K562 (cell line): Measurements from ENCODE around the gene ANKRD23. TPM values are rescaled to one million over a fixed set of nuclear protein-coding genes. Genes with fewer than 3 reads are reported as not detected.

ENCODE experiments used
- CBX3 ChIP-seq, 2 experiments: IDR thresholded peaks; 1 replicate in 1 of 2; 2 replicates in 1 of 2; pipeline ENCODE4 v1.6.1; 2012; ENCODE audit warnings: inconsistent platforms in 2 of 2, low read length in 2 of 2, borderline replicate concordance in 1 of 2, control low read depth in 1 of 2
- DLX4 ChIP-seq: fragments of 250-450 bp; sonication (Bioruptor Pico); IDR thresholded peaks from 2 replicates; pipeline ENCODE4 v1.6.1; 2021; ENCODE audit warnings: mild to moderate bottlenecking
- NCOA2 ChIP-seq, 2 experiments: fragments of 450-650 bp; IDR thresholded peaks; 2 replicates each; pipeline ENCODE4 v1.6.1; 2018; ENCODE audit warnings: mild to moderate bottlenecking in 2 of 2, moderate library complexity in 1 of 2; ENCODE audit not compliant: partially characterized antibody in 2 of 2
- REST ChIP-seq, 2 experiments: fragments of 450-650 bp; formaldehyde crosslinking in 1 of 2; IDR thresholded peaks; 2 replicates each; pipeline versions ENCODE4 v1.4.0 to v1.6.1; 2014 to 2020; ENCODE audit warnings: mild to moderate bottlenecking in 2 of 2, borderline replicate concordance in 1 of 2, low read depth in 1 of 2
- polyA plus RNA-seq, 8 experiments: library from polyadenylated mRNA; depleted of rRNA in 4 of 8; stranded (reverse) in 5 of 8; unstranded in 3 of 8; fragments of >200 nt; fragmentation: Nextera tagmentation in 2 of 8; fragmentation: Illumina TruSeq in 1 of 8; extraction: Ambion mirVana in 2 of 8; extraction: Trizol in 1 of 8; gene quantifications; 2 replicates each; pipeline versions ENCODE4 v1.2.1 to v1.2.3, GENCODE V29; 2011 to 2014; ENCODE audit warnings: inconsistent platforms in 1 of 8, missing spikeins in 1 of 8
- total RNA-seq, 7 experiments: library from RNA; depleted of rRNA in 6 of 7; stranded (reverse); fragments of >200 nt in 6 of 7; fragmentation: Illumina TruSeq in 2 of 7; extraction: Trizol in 2 of 7; gene quantifications; 2 replicates each; pipeline versions ENCODE4 v1.2.1 to v1.2.3, GENCODE V29; 2011 to 2021; ENCODE audit warnings: low replicate concordance in 1 of 7

The ANKRD23 gene
- total and polyA plus RNA-seq, 9 of the 15 experiments (the other 6 are each of a cell fraction or from before 2014, with no cell fraction given) = 0.32 to 4.8 (median 2.8) TPM

- TF ChIP-seq REST (IDR thresholded peaks at IDR 0.05; ENCODE audit: borderline replicate concordance) (no peak), REST (CRISPR knock-in tag; IDR thresholded peaks at IDR 0.05; ENCODE audit: low read depth) (peak; percentile 44; the same call in 1 of the 2 replicates), NCOA2 (IDR thresholded peaks at IDR 0.05; ENCODE audit: partially characterized antibody in 2 of 2) (no peak), DLX4 (CRISPR knock-in tag) (no peak), CBX3 (IDR thresholded peaks at IDR 0.05; ENCODE audit: borderline replicate concordance in 1 of 2, low read length in 2 of 2) (no peak)
- TF ChIP-seq, all 486 proteins: peak for 9
These were observed 38.4 kb upstream of the ANKRD23 start (continued) for GRCh38 chr2:96882230-96882629.
